HG02970 (cell line): Measurements from ENCODE around the gene DOCK1.

Experiments
- ATAC-seq: cut with Tn5 transposase; IDR thresholded peaks from one replicate; pipeline ENCODE4 v1.9.1; 2021; ENCODE audit warnings: mild to moderate bottlenecking, moderate library complexity, moderate number of reproducible peaks; ENCODE audit not compliant: unreplicated experiment, low FRiP score

The DOCK1 gene

DNA sequence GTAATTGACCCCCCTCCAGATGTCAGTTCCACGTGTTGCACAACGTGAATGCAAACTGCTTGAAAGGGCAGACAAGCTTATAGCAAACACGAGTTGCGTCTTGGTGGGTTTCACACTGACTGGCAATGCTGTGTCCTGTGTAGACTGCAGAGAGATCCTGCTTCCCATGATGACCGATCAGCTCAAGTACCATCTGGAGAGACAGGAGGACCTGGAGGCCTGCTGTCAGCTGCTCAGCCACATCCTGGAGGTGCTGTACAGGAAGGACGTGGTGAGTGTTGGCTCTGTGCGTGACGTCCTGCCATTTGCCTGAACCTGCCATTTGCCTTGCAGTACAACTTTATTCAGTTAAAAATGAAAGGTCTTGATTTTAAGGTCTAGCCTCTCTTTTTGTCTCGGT, 220.1 kb downstream of the DOCK1 start:
- no peak for ATAC-seq

DNA sequence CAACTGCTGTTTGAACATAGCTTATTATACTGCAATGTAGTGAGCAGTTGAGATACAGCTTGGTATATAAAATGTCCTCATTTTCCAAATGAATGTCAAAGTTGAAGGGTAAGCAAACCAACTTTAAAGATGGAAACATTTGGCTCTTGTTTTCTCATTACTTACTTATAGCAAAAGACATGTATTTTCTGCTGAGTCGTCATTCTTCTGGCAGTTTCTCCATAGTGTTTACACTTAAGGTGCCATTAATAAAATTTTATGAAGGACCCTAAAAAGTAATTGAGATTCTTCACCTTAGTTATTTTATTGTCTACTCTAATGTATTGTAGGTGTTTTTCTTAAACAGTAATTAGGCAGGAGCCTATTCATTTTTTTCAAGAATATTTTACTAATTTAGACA, 222.6 kb downstream of the DOCK1 start:
- no peak for ATAC-seq

DNA sequence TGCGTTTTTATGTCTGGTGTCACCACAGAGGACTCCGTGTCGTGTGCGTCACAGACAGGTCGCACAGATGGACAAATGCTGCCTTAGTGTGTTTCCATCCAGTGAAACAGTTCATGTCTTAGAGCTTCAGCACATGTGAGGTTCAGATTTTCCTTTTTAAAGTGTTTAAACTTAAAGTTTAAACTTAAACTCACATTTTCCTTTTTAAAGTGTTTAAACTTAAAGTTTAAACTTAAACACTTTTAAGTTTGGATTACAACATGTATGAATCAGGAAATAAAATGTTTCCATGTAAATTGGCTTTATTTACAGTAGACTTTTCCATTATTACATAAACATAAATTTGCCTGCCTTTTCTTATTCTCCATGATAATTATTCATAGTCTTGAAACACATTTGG, 223.9 kb downstream of the DOCK1 start:
- ATAC-seq: no peak

DNA sequence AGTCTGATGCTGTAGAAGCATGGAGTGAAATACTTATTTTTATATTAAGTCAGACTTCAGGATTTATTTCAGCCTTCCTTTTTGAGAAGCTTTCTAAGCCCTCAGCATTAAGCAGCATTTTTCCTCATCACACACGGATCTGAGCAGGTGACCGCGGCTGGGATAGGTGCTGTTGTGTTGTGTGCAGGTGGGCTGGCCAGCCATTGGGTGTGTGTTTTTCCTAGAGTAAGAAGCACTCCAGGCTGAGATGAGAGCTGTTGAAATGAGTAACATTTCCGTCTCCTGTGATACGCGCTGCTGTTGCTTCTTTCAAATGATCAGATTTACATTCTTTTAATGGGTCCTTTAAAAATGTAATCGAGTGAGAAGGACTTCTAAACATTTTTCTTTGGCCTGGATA, 227.2 kb downstream of the DOCK1 start:
- ATAC-seq: no peak

DNA sequence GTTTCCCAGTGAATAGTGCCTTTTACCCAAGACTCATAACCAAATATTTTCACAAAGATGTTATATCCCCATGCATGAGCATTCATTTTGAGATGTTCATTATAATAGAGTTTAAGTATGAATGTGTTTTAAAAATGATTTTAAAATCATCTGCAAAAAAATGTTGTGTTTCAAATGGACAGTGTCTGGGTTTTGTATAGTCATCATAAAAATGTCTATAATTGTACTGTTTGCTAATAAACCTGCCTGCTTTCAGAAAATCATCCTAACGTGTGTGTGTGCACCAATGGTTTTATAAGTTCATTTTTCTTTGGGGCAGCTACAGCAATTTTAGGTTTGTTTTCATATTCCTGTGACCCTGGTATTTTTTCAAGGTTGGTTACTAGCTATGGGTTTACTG, 228.0 kb downstream of the DOCK1 start:
- no peak for ATAC-seq

DNA sequence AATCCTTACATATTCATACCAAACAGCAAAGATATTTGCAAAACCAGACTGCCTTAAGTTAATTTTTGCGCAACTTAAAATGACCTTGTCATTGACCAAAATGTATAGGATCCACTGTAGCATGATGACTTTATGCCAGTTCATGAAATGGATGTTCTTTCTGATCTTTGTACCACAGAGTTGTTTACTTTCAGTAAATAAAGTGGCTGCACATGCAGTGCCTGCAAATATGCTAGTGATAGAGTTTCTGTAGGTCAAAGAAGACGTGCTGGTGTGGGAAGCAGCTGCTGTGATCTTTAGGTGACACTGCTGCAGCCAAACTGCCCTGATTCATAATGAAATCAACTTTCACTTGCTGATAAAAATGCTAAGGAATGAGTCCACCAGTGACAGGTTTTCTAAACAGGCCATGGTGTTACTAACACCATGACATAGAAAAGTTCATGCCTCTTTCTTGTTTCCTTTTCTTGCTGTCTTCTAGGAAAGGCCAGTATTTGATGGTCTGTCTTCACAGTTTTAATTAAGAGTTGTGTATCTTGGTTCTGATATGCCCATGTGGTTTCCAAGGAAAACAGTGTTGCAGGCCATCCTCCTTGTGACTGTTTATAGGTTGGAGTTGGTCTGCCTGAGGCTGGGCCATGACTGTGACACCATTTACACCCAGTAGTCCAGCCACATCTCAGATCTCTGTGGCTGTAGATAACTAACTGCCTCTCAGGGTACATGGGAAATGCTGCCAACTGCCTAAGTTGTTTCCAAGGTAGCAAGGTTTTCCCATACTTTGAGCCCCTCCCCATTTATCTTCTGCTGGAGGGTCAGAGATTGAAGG, 228.7 kb downstream of the DOCK1 start:
- ATAC-seq: no peak

DNA sequence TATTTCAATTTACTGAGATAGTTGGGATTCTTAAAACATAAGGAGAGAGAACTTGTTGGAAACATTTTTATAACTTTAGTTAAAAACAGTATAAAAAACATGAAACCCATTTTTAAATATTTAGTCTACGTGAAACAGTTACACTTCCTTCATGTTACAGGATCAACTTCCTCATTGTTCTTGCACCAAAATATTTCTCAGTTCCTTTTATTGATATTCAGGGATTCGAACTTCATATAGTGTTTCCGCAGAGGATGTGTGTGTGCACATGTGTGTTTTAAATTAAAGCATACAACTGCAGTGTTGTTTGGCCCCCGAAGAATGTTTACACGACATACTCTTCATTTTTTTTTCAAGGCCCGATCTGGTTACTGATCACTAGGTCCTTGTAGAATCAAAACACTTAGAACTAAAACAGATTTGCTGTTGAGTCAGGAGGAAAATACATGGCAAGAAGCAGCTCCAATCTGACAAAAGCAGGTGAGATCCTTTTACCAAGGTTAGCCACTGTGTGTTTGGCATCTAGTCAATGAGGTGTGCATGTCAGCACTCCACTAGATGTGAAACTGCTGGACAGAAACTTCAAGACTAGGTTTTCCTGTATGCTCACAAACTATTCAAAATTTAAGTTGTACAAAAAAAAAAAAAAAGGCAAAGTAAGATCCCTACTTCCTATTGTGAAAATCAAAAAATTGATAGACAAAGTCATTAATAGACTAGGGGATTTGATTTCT, 230.8 kb downstream of the DOCK1 start:
- ATAC-seq: no peak

DNA sequence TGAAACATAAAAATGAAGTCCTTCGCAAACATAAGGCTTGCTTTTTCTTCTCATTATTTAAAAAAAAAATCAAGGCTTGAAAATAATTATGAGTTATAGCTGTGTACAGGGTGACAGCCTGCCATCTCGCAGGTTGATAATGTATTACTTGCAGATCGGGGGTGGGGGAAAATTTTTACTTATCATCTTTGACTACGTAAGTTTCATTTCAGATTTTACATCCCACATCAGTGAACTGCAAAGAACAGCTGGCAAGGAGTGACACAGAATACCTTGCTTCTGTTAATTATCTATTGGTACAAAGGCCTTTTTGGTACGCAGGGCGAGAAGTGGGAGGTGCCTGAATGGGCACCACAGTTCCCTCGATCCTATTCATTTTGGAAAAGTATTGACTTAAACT, 232.2 kb downstream of the DOCK1 start:
- no peak for ATAC-seq

DNA sequence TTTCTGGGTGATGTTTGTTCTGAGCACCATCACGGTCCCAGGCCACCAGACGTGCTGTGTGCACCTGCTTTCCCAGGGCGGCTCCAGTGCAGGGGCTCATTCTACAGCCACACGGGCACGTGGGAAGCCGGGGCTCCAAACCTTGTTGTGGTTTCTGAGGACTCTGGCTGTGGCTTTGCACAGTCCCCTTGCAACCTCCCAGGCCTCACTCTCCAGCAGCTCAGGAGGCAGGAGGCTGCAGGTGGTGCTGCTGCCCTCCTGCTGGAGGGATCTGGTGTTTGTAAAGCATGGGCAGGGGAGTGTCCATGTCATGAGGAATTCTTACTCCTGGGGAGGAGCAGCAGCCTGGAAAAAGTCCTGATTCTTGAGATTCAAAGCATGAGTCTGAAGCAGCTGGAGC, 236.9 kb downstream of the DOCK1 start:
- ATAC-seq: no peak

DNA sequence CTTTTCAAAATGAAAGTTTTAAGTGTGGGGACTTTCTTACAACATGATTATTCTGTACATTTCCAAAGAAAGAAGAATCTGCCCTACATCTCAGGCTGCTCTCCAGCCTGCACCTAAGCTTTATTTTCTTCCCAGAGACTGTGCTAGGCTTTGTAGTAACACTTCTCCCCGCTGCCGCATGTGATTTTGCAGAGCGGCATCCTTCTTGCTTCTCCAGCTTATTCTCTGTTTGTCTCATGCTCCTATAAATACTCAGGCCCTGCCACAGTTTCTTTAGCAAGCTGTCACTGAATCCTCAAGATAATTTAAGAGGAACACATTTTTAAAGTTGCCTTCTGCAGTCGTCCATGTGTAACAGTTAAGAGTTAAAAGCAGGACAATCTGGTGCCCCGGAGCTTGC, 237.6 kb downstream of the DOCK1 start:
- no peak for ATAC-seq

DNA sequence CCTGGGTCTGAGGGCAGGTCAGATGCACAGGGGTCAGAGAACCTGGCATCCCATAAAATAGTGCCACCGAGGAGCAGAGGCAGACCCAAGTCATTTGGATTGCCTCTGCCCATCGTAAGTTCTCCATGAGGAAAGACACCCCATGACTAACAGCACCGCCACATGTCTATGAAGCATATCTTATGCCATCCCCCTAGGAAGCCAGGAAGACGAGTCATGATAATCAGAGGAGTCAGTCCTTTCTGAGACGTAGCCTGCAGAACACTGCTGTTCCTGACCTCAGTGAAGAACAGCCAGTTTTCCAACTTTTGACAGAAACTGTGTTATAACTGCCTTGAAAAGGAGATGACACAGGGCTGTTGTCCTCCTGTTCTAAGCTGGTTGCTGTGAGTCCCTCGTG, 239.9 kb downstream of the DOCK1 start:
- no peak for ATAC-seq

DNA sequence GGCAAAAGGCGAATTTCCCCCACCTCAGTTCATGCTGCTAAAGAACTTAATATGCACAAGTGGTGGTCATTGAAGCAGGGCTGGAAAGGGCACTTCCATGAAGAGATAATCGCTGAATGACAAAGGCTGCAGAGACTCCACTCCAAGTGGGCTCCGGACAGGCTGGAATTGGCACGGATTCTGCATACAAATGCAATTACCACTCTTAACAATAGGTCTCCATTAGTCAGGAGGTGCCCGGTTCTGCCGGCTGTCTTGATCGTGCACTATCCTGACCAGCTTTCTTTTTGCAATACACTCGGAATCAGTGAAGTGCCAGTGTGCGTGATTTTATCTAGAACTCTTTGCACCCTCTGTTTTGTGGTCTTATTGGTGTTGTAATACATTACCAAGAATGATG, 241.4 kb downstream of the DOCK1 start:
- ATAC-seq: no peak

DNA sequence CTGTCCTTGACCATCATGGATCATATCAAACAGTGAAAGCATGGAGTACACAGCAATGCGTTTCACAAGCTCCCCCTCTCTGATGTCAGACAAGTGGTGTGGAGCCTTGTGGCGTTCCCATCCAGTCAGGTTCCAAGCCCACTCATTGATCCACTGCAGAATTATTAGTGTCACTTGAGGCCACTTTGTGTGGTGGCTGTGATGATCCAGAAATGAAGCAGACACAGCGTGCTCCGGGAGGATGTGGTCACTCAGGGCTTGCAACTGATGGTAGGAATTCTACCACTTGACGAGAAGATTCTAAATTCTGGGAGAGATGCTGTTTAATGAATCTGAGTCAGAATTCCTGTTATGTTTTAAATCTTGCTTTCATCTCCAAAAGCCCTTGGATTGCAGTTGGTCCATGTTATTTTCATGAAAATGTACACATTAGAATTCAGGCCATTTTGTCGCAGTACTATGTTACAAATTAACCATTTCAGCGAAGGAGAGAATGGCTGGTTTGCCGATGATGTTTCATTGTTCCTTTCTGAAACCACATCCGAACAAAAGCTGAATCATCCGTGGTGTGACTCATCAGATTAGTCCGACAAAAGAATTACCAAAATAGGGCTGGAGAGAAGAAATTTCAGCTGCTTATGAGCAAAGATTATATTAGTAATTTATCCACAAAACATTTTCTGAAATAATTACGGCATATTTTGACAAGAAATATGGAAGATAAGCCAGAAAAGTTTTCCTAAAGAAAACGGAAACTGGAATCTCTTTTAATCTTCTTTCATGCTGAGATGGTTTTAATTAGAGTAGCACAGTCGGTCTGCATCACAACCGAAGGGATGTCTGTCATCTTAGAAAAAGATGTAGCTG, 243.1 kb downstream of the DOCK1 start:
- no peak for ATAC-seq

DNA sequence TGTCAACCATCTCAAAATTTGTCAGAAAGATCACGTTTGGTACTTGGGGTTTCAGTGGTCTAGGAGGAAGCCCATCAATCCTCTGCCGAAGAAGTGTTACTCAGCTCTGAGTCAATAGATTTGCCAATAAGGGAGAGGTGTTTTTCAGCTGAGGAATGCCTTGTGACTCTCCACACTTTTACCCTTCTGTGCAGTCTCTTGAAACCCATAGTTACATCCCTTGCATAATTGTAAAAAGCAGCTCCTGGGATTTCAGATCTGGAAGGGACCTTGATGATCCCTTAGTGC, 243.6 kb downstream of the DOCK1 start:
- ATAC-seq: no peak

DNA sequence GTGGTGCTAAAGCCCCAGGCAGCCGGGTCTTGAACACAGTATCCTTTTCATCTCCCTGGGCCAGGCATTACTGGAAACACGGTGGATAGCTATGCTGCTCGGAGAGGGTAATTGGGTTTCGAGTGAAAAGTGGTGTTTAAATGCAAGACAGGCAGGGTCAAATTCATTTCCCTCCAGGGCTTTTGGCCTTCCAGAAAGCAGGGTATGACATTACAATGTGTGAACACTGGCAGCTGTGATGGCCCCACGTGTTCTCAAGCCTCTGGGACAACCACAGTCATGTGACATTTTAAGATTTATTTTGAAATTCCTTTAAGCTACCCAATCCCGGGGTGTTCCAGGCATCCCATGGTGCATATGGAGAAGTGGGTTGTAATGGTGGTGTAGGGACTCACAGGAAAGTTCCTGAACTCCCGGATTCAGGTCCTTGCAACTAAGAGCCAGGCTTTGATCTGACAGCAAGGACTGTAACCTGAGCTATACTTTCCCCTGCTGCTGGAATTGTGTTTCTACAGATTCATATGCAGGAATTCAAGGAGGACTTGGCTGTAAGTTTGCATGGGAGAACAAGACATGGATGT, 244.4 kb downstream of the DOCK1 start:
- no peak for ATAC-seq

DNA sequence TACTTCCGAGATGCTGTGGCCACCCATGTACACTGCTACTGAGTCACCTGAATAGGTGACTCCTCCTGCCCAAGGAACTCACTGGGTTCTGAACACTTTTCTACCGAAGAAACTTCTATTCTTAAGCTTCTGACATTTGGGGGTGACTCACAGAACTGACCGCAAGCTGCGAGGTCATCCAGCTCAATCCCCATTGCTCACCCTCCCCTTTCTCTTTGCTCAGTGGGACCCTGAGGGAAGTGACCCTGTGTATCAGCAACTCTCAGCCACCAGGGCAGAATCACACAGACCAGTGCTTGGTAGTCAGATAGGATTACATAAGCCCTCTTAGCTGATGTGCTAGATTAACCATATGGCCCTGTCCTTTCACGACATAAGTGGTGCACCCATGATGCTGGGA, 244.9 kb downstream of the DOCK1 start:
- ATAC-seq: no peak

DNA sequence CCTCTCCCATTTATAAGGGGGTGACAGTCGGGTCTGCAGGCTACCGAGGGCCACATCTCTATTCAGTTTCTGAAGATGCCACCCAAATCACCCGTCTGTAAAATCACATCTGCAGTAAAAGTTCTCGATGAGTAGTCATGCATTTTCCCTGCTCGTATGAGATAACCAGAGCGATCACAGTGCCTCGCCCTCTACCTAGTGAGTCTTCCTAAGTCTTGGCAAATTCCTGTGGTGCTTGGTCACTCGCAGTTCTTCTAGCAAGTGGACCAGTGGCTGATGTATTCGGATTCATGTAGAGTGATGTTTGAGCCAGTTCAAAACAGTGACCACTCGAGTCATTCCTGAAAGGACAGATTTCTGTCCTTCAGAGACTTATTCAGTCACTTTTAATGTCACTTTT, 246.3 kb downstream of the DOCK1 start:
- ATAC-seq: no peak

DNA sequence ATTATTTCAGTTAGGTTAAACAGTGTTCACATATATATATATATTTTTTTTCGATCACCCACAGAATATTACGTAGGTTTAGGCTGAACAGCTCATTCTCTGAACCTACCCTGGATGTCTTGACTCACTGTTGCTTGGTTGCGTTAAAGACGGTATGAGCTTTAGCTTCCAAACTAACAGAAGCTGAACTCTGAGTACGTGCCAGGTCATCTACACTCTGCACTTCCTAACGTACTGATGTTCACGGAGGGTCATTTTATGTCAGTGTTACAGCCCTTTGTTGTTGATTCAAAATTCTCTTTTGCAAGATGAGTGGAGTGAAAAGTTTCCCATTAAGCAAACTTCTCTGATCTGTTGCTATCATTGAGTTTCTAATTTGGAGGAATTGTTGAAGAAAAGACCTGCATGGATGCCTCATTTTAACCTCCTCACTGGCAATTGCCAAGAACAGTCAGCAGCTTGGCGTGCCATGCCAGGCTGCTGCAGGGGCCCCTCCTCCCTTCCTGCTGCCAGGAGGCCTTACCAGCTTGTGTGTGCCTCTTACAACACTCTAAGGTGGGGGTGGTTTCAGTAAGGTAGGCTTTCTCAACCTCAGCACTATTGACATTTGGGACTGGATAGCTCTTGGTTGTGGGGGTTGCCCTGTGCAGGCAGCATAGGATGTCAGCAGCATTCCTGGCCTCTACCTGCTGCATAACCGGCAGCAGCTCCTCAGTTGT, 246.9 kb downstream of the DOCK1 start:
- no peak for ATAC-seq

DNA sequence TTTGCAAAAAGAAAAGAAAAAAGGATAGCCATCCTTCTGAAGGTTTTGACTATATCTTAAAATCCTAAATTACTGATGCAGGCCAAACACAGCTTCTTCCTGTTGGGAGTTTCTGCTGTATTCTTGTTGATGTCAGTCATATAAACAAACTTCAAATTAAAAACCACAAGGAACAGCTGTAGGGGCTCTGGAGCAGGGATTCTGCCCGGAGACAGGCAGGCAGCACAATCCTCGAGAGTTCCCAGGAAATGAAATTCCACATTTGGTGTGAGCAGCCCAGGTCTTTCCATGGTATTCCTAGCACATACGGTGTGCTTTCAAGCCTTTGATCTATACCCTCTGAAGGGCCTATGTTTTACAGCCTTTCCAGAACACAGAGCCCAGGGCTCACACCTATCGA, 248.0 kb downstream of the DOCK1 start:
- ATAC-seq: no peak

DNA sequence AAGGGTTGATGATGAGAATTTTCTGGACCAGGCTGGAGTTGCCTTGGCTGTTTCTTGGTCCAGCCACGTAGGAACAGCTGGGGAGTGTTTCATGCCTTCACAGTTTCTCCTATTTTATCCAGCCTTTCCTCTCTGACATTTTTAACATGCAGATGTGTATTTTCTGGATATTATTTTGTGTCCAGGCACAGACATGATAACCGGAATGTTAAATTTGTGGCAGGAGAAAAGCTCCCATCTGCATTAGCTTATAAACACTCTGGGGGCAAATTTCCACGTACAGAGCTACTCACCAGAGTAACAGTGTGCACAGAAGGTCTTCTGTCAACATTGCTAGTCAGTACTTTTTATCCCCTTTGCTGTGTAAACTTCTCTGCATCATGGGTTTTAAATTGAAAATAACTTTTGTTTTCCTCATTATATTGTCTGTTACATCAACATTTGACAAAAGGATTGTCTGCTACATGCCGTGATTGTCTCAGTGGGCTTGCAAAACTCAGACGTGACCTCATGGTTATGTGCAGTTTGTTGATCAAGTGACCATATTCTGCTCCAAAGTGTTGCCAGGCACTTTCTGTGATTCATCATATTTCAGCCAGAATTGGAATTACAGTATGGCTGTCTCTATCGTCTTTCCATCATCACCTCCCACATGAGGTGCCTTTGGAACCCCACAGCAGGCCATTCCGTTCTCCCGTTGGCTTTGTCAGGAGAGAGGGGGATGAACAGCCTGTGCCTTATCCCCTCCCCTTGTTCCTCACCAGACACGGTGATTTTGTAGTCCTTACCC, 249.8 kb downstream of the DOCK1 start:
- ATAC-seq: no peak
